ENCODE measurements around the gene EPHB1. TPM values are rescaled to one million over a fixed set of nuclear protein-coding genes. Genes with fewer than 3 reads are reported as not detected.

Gene EPHB1
- total RNA-seq, 2 donors from 2014 or later = 1.9 to 3.2 TPM

GRCh38 chr3:134863915-134864314 lies 68.9 kb downstream of the EPHB1 start:
- Histone ChIP-seq H3K9me3 (no peaks in the 10 kb centered on the region), H3K4me3 (no peak overlapping the region), H3K36me3 (no peaks in the 10 kb centered on the region), H3K27me3 (no peaks in the 10 kb centered on the region), H3K4me1 (no peaks in the 10 kb centered on the region), H3K27ac (no peak overlapping the region)
- TF ChIP-seq CTCF (IDR thresholded peaks at IDR 0.05) = no peak
- no peak for DNase-seq (ENCODE audit: low spot score)

GRCh38 chr3:134864636-134865035 lies 69.6 kb downstream of the EPHB1 start:
- no peaks in the 10 kb centered on the region for H3K4me1 ChIP-seq
- no peaks in the 10 kb centered on the region for H3K36me3 ChIP-seq
- no peak overlapping the region for H3K27ac ChIP-seq
- TF ChIP-seq CTCF (IDR thresholded peaks at IDR 0.05) = no peak
- H3K27me3 ChIP-seq = no peaks in the 10 kb centered on the region
- no peak for DNase-seq (ENCODE audit: low spot score)
- H3K9me3 ChIP-seq = no peaks in the 10 kb centered on the region
- H3K4me3 ChIP-seq = no peak overlapping the region

- H3K36me3 ChIP-seq = no peaks in the 10 kb centered on the region
- TF ChIP-seq CTCF (IDR thresholded peaks at IDR 0.05) = no peak
- no peaks in the 10 kb centered on the region for H3K4me1 ChIP-seq
- no peaks in the 10 kb centered on the region for H3K9me3 ChIP-seq
- no peak overlapping the region for H3K4me3 ChIP-seq
- H3K27ac ChIP-seq = no peak overlapping the region
- no peak for DNase-seq (ENCODE audit: low spot score)
- no peaks in the 10 kb centered on the region for H3K27me3 ChIP-seq
Observed at GRCh38 chr3:134867277-134867676, 72.2 kb downstream of the EPHB1 start.

- no peak for DNase-seq (ENCODE audit: low spot score)
- H3K9me3 ChIP-seq = no peaks in the 10 kb centered on the region
- H3K27me3 ChIP-seq = no peaks in the 10 kb centered on the region
- no peaks in the 10 kb centered on the region for H3K4me1 ChIP-seq
- no peak for TF ChIP-seq CTCF (IDR thresholded peaks at IDR 0.05)
- no peak overlapping the region for H3K27ac ChIP-seq
- no peaks in the 10 kb centered on the region for H3K36me3 ChIP-seq
- no peak overlapping the region for H3K4me3 ChIP-seq
Observed at GRCh38 chr3:134869153-134869726, 74.2 kb downstream of the EPHB1 start.

GRCh38 chr3:134871818-134872217 lies 76.8 kb downstream of the EPHB1 start:
- Histone ChIP-seq H3K9me3 (no peaks in the 10 kb centered on the region), H3K4me3 (no peak overlapping the region), H3K27ac (no peak overlapping the region), H3K27me3 (no peaks in the 10 kb centered on the region), H3K36me3 (no peaks in the 10 kb centered on the region), H3K4me1 (no peaks in the 10 kb centered on the region)
- DNase-seq (ENCODE audit: low spot score) = no peak
- TF ChIP-seq CTCF (IDR thresholded peaks at IDR 0.05) = no peak

All from right atrium auricular region (tissue), 2 donors.